22Rv1 (cell line): ENCODE results near the gene XYLB.

ENCODE experiments used
- CTCF ChIP-seq: fragments of 450-650 bp; IDR thresholded peaks from 2 replicates; pipeline ENCODE4 v1.5.1; 2017; ENCODE audit warnings: mild to moderate bottlenecking
- ZFX ChIP-seq: fragments of 450-650 bp; IDR thresholded peaks from 2 replicates; pipeline ENCODE4 v1.6.1; 2017; ENCODE audit warnings: antibody characterized with exemption, borderline replicate concordance

- TF ChIP-seq CTCF (no peak), ZFX (no peak)
Measured at GRCh38 chr3:38335263-38335662, 11.3 kb upstream of the XYLB start.
